GM19193 (cell line): Measurements from ENCODE around the gene CTNND1.

Experiments used
- POLR2A ChIP-seq: IDR thresholded peaks from 4 replicates; pipeline ENCODE4 v1.6.1; 2011; ENCODE audit not compliant: insufficient read depth, insufficient read length; ENCODE audit errors: extremely low read depth

Gene CTNND1

GRCh38 chr11:57761301-57762234 lies at the start of gene CTNND1:
TSS of gene CTNND1 (plus strand) at chr11:57761802. CDS start at chr11:57791479, 29,677 bp downstream.
- peak; percentile 55 for TF ChIP-seq POLR2A

- peak; percentile 82 for TF ChIP-seq POLR2A
These were observed 49.1 kb upstream of the CTNND1 start, which contains the start of gene TMX2 for GRCh38 chr11:57712256-57713150. TSS of gene TMX2 (plus strand) at chr11:57712593. CDS start at chr11:57712619, 26 bp downstream.

- TF ChIP-seq POLR2A: no peak
These were observed 47.8 kb upstream of the CTNND1 start for GRCh38 chr11:57713835-57714234.

- TF ChIP-seq POLR2A: no peak
These were observed 34.4 kb upstream of the CTNND1 start for GRCh38 chr11:57727185-57727584.

- TF ChIP-seq POLR2A: no peak
These were observed 32.8 kb upstream of the CTNND1 start for GRCh38 chr11:57728829-57729228.

- no peak for TF ChIP-seq POLR2A
These were observed 32.1 kb upstream of the CTNND1 start for GRCh38 chr11:57729479-57729878.

GRCh38 chr11:57732661-57733060 lies 28.9 kb upstream of the CTNND1 start:
- no peak for TF ChIP-seq POLR2A

GRCh38 chr11:57735619-57736298 lies 25.8 kb upstream of the CTNND1 start:
- no peak for TF ChIP-seq POLR2A

GRCh38 chr11:57741132-57742086 lies 20.2 kb upstream of the CTNND1 start, which contains the start of gene SELENOH:
TSS of gene SELENOH (plus strand) at chr11:57741491. CDS start at chr11:57741596, 105 bp downstream.
- TF ChIP-seq POLR2A: peak; percentile 91

- no peak for TF ChIP-seq POLR2A
These were observed 19.5 kb upstream of the CTNND1 start for GRCh38 chr11:57742087-57742452.

- peak; percentile 16 for TF ChIP-seq POLR2A
These were observed 17.2 kb upstream of the CTNND1 start for GRCh38 chr11:57744357-57744756.

GRCh38 chr11:57745206-57745605 lies 16.4 kb upstream of the CTNND1 start:
- no peak for TF ChIP-seq POLR2A

- no peak for TF ChIP-seq POLR2A
These were observed 14.7 kb upstream of the CTNND1 start for GRCh38 chr11:57746920-57747319.

GRCh38 chr11:57751176-57751575 lies 10.4 kb upstream of the CTNND1 start:
- no peak for TF ChIP-seq POLR2A

- no peak for TF ChIP-seq POLR2A
These were observed 9.8 kb upstream of the CTNND1 start, which contains the start of gene BTBD18 for GRCh38 chr11:57751676-57752253. TSS of gene BTBD18 (minus strand) at chr11:57751819. CDS start at chr11:57751188, 631 bp downstream.
